ENCODE results near the gene HOXA10. TPM values are rescaled to one million over a fixed set of nuclear protein-coding genes. Genes with fewer than 3 reads are reported as not detected.

Gene HOXA10
- total RNA-seq, 4 donors from 2014 or later: 4.7 to 8.9 (median 6.0) TPM

DNA sequence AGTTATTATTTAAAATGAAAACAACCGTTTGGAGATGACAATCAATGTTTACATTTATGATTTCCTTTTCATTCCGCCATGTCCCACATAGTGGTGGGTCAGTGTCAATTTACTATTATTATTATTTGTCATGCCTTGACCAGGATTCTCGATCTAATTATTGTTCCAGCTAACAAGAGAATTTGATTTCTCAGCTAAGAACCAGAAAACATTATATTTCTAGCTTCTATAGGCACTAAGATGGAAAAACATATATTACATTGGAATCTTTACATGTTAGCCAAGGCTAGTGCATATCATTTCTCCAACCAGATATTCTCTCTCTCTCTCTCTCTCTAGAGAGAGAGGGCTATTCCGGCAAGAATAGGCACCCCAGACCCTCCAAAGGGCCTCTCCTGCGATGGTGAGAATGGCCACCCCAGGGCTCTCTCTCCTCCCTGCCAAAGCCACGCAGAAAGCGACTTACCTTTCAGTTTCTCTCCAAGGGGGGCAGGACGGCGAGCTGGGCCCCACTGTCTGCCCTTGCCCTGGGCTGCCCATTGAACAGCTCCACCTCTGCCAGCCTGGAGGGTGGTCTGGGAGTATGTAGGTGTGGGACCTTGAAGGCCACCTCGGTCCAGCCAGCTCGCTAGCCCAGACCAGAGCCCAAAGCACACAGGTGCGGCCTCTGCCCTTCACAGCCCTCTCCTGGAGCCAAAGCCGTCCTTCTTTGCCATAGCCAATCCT lies 24.1 kb downstream of the HOXA10 start:
- Histone ChIP-seq H3K27me3 (peaks cover 14% of the 10 kb centered on the region), H3K36me3 (peaks cover 8% of the 10 kb centered on the region), H3K27ac (peak overlapping the region; percentile 97), H3K4me3 (peak overlapping the region; percentile 53), H3K4me1 (peaks cover 89% of the 10 kb centered on the region), H3K9me3 (no peaks in the 10 kb centered on the region)
- TF ChIP-seq, protein P1, sequence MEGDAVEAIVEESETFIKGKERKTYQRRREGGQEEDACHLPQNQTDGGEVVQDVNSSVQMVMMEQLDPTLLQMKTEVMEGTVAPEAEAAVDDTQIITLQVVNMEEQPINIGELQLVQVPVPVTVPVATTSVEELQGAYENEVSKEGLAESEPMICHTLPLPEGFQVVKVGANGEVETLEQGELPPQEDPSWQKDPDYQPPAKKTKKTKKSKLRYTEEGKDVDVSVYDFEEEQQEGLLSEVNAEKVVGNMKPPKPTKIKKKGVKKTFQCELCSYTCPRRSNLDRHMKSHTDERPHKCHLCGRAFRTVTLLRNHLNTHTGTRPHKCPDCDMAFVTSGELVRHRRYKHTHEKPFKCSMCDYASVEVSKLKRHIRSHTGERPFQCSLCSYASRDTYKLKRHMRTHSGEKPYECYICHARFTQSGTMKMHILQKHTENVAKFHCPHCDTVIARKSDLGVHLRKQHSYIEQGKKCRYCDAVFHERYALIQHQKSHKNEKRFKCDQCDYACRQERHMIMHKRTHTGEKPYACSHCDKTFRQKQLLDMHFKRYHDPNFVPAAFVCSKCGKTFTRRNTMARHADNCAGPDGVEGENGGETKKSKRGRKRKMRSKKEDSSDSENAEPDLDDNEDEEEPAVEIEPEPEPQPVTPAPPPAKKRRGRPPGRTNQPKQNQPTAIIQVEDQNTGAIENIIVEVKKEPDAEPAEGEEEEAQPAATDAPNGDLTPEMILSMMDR (IDR thresholded peaks at IDR 0.05): no peak
- TF ChIP-seq POLR2AphosphoS5 (IDR thresholded peaks at IDR 0.05) (no peak), EP300 (IDR thresholded peaks at IDR 0.05) (no peak), POLR2A (IDR thresholded peaks at IDR 0.05) (no peak)
- DNase-seq (ENCODE audit: low spot score in 2 of 2): peak; percentile 79 to 80
- 32% methylated on average over 5 of the region's 13 CpGs for whole genome bisulfite sequencing

DNA sequence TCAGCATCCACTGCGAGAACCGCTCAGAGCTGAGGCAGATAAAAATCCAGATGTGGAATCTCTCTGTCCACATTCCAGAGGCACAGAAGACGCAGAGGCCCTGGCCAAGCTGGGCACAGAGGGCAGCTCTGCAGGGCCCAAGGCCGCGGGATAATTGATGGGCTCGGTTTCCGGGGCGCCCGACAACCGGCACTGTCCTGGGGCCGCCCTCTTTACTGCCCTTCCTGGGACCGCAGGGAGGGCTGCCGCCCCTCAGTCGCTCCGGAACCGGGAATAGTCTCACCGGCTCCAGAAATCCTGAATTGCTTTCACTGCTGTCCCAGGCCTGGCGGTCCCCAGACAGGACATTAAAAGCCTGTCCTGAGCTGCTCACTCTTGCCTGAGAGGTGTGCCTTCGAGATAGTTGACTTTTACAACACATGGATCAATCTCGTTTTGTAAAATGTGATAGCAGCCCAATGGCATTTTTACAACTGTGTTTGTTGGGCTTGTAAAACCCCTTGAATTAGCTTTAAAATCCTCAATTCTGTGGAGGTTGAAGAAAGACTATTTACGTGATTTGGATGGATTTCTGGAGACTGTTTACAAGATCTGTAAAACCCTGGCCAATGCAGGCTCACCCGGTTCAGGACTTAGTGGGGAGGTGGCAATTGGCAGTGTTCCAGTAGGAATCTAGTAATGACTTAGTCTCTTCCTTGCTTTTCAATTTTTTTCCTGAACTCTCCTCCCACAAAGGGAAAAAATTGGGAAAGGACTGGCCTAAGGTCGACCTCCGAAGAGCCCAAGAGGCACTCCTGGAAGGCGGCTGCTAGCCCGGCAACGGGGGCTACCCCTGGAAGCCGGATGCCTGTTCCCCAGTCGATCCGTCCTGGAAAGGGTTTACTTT lies 25.1 kb downstream of the HOXA10 start:
- WGBS: 16% methylated on average over 16 of the region's 30 CpGs
- Histone ChIP-seq H3K4me1 (peaks cover 85% of the 10 kb centered on the region), H3K27me3 (peaks cover 9% of the 10 kb centered on the region), H3K36me3 (peaks cover 16% of the 10 kb centered on the region), H3K27ac (peak overlapping the region; percentile 97), H3K9me3 (no peaks in the 10 kb centered on the region), H3K4me3 (peak overlapping the region; percentile 53)
- DNase-seq (ENCODE audit: low spot score in 2 of 2): no peak
- peak in 1 of 3 donors; percentile 8 for TF ChIP-seq POLR2AphosphoS5 (IDR thresholded peaks at IDR 0.05)
- TF ChIP-seq POLR2A (IDR thresholded peaks at IDR 0.05): no peak

DNA sequence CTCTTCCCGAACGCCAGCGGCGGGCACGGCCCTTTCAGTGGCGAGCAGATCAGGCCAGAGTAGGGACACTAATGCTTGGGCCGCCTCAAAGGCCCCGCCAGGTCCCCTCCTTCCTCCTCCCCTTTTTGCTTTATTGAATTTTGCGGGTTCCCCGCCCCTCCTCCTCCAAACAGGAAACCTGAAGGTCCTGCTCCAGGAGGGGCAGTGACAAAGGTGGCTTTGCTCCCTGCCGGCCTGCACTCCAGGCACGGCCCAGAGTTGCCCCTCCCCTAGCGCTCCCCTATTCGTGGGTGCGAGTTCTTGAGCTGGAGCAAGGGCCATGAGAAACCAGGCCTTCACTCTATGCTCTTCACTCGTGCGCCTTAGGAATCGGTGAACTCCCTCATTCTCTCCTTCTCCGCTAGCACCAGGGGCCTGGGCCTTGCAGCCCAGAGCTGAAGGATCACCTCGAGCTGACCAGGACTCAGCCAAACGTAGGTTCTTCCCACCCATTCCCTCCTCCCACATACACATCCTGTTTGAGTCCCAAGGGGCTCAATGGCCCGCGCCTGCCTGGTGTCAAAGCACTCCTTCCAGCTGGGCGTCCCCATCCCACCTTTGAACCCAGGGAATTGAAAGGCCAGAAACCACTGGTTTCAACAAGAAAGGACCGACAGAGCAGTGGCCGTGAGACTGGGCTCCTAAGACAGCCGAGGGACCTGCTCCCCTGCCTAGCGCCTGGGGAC lies 25.9 kb downstream of the HOXA10 start:
- peaks cover 16% of the 10 kb centered on the region for H3K36me3 ChIP-seq
- peaks cover 79% of the 10 kb centered on the region for H3K4me1 ChIP-seq
- no peaks in the 10 kb centered on the region for H3K9me3 ChIP-seq
- peak overlapping the region; percentile 97 for H3K27ac ChIP-seq
- H3K4me3 ChIP-seq: peak overlapping the region; percentile 53
- peaks cover 9% of the 10 kb centered on the region for H3K27me3 ChIP-seq
- DNase-seq (ENCODE audit: low spot score in 2 of 2): peak; percentile 66 to 82
- 8% methylated on average over 18 of the region's 28 CpGs for WGBS
- no peak for TF ChIP-seq POLR2A (IDR thresholded peaks at IDR 0.05)
- no peak for TF ChIP-seq EP300 (IDR thresholded peaks at IDR 0.05)
- no peak for TF ChIP-seq POLR2AphosphoS5 (IDR thresholded peaks at IDR 0.05)
- TF ChIP-seq, protein P1 (IDR thresholded peaks at IDR 0.05): no peak

DNA sequence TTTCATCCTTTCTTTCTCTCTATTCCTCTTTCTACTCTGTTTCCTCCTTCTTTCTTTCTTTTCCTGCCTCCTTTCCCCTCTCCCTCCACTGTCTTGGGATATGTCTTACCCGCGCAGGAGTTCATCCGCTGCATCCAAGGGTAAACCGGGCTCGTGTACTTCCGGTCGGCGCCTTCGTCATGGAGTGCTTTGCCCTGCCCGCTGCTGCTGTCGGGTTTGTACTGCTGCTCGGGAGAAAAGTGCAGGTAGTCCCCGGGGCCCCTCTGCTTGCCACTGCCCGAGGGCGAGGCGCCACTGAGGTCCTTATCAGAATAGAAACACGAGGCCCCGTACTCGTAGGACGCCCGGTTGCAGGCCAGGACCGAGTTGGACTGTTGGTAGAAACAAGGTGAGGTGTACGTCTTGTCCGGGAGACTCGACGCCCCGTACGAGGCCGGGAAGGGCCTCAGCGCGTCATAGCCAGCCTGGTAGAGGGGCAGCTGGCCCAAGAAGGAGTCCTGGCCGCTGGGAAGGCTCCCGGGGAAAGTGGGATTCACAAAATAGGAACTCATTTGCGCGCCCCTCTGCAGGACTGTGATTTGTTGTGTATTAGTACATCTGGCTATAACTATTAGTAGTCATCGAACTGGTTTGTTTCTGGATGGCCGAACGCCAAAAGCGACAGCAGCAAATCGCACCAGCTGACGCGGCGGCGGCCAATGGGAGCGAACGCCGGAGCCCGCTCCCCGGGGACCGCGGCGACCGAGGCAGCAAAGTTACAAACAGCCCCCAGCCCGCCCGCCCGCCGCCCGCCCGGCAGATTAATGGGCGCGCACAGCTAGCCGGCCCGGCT lies 26.7 kb downstream of the HOXA10 start, which contains the start of gene HOXA6:
Gene HOXA6 (minus strand): TSS at position 576 of the 832 bp plus-strand sequence. CDS start 25 bp downstream, at position 551.
- Histone ChIP-seq H3K9me3 (no peaks in the 10 kb centered on the region), H3K36me3 (peaks cover 16% of the 10 kb centered on the region), H3K27me3 (peaks cover 4% of the 10 kb centered on the region), H3K4me3 (peak within 1 kb of the TSS; percentile 53), H3K4me1 (peaks cover 71% of the 10 kb centered on the region), H3K27ac (peak within 1 kb of the TSS; percentile 97)
- 31% methylated on average over 15 of the region's 63 CpGs for WGBS
- DNase-seq (ENCODE audit: low spot score in 2 of 2): peak; percentile 89 to 91
- no peak for TF ChIP-seq EP300 (IDR thresholded peaks at IDR 0.05)
- TF ChIP-seq, protein P1 (IDR thresholded peaks at IDR 0.05): no peak
- TF ChIP-seq POLR2A (IDR thresholded peaks at IDR 0.05): no peak
- peak in 1 of 3 donors; percentile 11 for TF ChIP-seq POLR2AphosphoS5 (IDR thresholded peaks at IDR 0.05)
